ENCODE data around the gene MCL1.

- TF ChIP-seq CTCF (conservative IDR thresholded peaks at IDR 0.05 in 1 of 2, IDR thresholded peaks at IDR 0.05 in 1 of 2; ENCODE audit: low read depth in 1 of 2, low read length in 2 of 2) (no peak), EZH2 (IDR thresholded peaks at IDR 0.05; ENCODE audit: low read length, missing control alignments) (no peak)
Measured at GRCh38 chr1:150543500-150544143, 35.8 kb downstream of the MCL1 start.
